Body of pancreas (tissue), 4 donors: ENCODE measurements around the gene MYO10.
"Not testable (repeated sequence)": the region's sequence is repeated elsewhere in the genome, so short reads cannot be mapped to it uniquely, and the experiment has no call there.

Experiments used
- CTCF ChIP-seq, 7 experiments: fragments of 450-650 bp in 4 of 7; fragments of 200-600 bp in 3 of 7; sonication (generic) in 3 of 7; IDR thresholded peaks; one replicate each; pipeline ENCODE4 v1.5.1; 2016 to 2019; ENCODE audit warnings: antibody characterized with exemption in 7 of 7
- POLR2A ChIP-seq, 3 donors: fragments of 450-650 bp; IDR thresholded peaks; one replicate each; pipeline ENCODE4 v1.6.1; 2016; ENCODE audit warnings: antibody characterized with exemption in 3 of 3, mild to moderate bottlenecking in 2 of 3

DNA sequence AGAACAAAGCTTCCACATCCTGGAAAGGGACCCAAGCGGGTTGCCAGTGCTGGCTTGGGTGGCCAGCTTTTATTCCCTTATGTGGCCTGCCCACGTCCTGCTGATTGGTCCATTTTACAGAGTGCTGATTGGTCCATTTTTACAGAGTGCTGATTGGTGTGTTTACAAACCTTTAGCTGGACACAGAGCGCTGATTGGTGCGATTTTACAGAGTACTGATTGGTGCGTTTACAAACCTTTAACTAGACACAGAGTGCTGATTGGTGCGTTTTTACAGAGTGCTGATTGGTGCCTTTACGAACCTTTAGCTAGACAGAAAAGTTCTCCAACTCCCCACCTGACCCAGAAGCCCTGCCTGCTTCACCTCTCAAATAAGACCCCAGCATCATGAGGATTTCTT is 49.2 kb upstream of the MYO10 start:
- TF ChIP-seq CTCF, POLR2A (IDR thresholded peaks at IDR 0.05): not testable (repeated sequence)
